Measurements from ENCODE around the gene SLC7A11. TPM values are rescaled to one million over a fixed set of nuclear protein-coding genes. Genes with fewer than 3 reads are reported as not detected.

The SLC7A11 gene
- total and polyA plus RNA-seq, 2 of the 4 experiments (the other 2 are of a cell fraction): 8.3 to 24.7 TPM

GRCh38 chr4:138174981-138175794 lies 67.0 kb downstream of the SLC7A11 start:
- dilution Hi-C loops (cut with HindIII; ENCODE audit: low sequenced_read_pairs, unreplicated experiment) (no loop called here), in situ Hi-C loops (cut with MboI; ENCODE audit: low sequenced_read_pairs) (loop anchor here (10.0 to 25.0 kb wide), 3 partner anchors 140 to 638 kb away; partner anchors contain the start of gene PCDH18), intact Hi-C loops (cut with micrococcal nuclease) (loop anchor here (5.0 to 10.0 kb wide), 2 partner anchors 643 to 1050 kb away; partner anchors contain the start of gene PCDH18)
- no peaks in the 10 kb centered on the region for H4K20me1 ChIP-seq (ENCODE audit: insufficient read depth, low read length)
- no TSS peak for BruUV-seq (replicated peaks)
- H2BK120ac ChIP-seq (ENCODE audit: low read depth, low read length): no peak overlapping the region; the same call in 1 of the 2 replicates
- POLR2A ChIA-PET (ENCODE audit: unreplicated experiment): interaction anchor here (0.5 to 0.7 kb wide), 4 partner anchors 124 to 1009 kb away, joined by 3 to 4 read pairs (median 3); no protein-coding TSS in a partner anchor
- no peak overlapping the region for H3K23ac ChIP-seq (ENCODE audit: low read depth, low read length)
- CTCF ChIA-PET: interaction anchor here (0.6 to 1.7 kb wide), 10 partner anchors 13 to 1302 kb away, joined by 3 to 7 read pairs (median 3); no protein-coding TSS in a partner anchor
- H4K5ac ChIP-seq (ENCODE audit: low read depth, low read length): no peak overlapping the region
- no peak overlapping the region for H3K14ac ChIP-seq (replicated peaks; ENCODE audit: low read depth, low read length)
- no CpG with 5 or more reads among the region's 5 CpGs for WGBS, 2 experiments (ENCODE audit: extremely low coverage in 2 of 2, insufficient read length in 1 of 2)
- peaks cover 17% of the 10 kb centered on the region for H3K36me3 ChIP-seq (ENCODE audit: control insufficient read depth, insufficient read depth, low read length)
- no peak overlapping the region; the same call in 1 of the 2 replicates for H3K9ac ChIP-seq (ENCODE audit: low read depth, low read length)
- H3K4me3 ChIP-seq (ENCODE audit: insufficient read depth, low read depth, low read length): no peak overlapping the region
- peak overlapping the region; percentile 38 for H2BK5ac ChIP-seq (ENCODE audit: low read depth, low read length, poor library complexity, severe bottlenecking)
- peak overlapping the region; percentile 2; the same call in 1 of the 2 replicates for H3K27ac ChIP-seq (ENCODE audit: insufficient read depth, low read length)
- H3K4me1 ChIP-seq (ENCODE audit: control insufficient read depth, insufficient read depth, low read length): peaks cover 3% of the 10 kb centered on the region
- no peaks in the 10 kb centered on the region for H3K9me3 ChIP-seq (ENCODE audit: control insufficient read depth, insufficient read depth, low read length)
- ATAC-seq (ENCODE audit: low read depth): peak; percentile 67
- no peak overlapping the region for H4K8ac ChIP-seq (ENCODE audit: low read depth in 2 of 2, low read length in 2 of 2)
- H2AK9ac ChIP-seq (replicated peaks; ENCODE audit: low read depth, low read length, poor library complexity): no peak overlapping the region
- peaks cover 0 to 10% of the 10 kb centered on the region in 2 experiments; a peak in 1 of 4 replicates for H3K79me1 ChIP-seq (ENCODE audit: low read depth in 1 of 2, low read length in 2 of 2)
- no peaks in the 10 kb centered on the region for H3K27me3 ChIP-seq (ENCODE audit: control insufficient read depth, insufficient read depth, low read length)
- H3K56ac ChIP-seq (ENCODE audit: extremely low read depth, insufficient read depth, low read length): no peak overlapping the region
- peak; percentile 61 for DNase-seq
- peak overlapping the region; percentile 28; the same call in 1 of the 2 replicates for H3K18ac ChIP-seq (ENCODE audit: low read depth, low read length)
- H2BK15ac ChIP-seq (ENCODE audit: low read depth, low read length): no peak overlapping the region
- no peak overlapping the region for H2AFZ ChIP-seq (replicated peaks; ENCODE audit: low read length, poor library complexity)
- H4K91ac ChIP-seq (ENCODE audit: insufficient read depth, low read depth, low read length): 0 out of 2 replicates have a peak overlapping the region, but pooled peaks have one; percentile 8
- peaks cover 3% of the 10 kb centered on the region; the same call in 1 of the 2 replicates for H3K9me1 ChIP-seq (ENCODE audit: insufficient read depth, low read length)
- no peak overlapping the region; the same call in 1 of the 2 replicates for H3K4me2 ChIP-seq (ENCODE audit: low read depth, low read length)
- peak overlapping the region; percentile 27; the same call in 1 of the 2 replicates for H2AK5ac ChIP-seq (ENCODE audit: low read depth, low read length)
- no peak for TF ChIP-seq MAFK (IDR thresholded peaks at IDR 0.05; ENCODE audit: low read depth, low read length)
- no peak for TF ChIP-seq FOS (IDR thresholded peaks at IDR 0.05; ENCODE audit: low read depth, low read length)
- no peak for TF ChIP-seq MXI1 (IDR thresholded peaks at IDR 0.05; ENCODE audit: borderline replicate concordance, low read depth, low read length)
- no peak for TF ChIP-seq MAZ (IDR thresholded peaks at IDR 0.05; ENCODE audit: borderline replicate concordance, low read depth, low read length)
- peak; percentile 36 for TF ChIP-seq RAD21 (IDR thresholded peaks at IDR 0.05; ENCODE audit: low read length)
- TF ChIP-seq POLR2A (IDR thresholded peaks at IDR 0.05; ENCODE audit: low read depth, low read length): no peak
- peak; percentile 40 for TF ChIP-seq CTCF (conservative IDR thresholded peaks at IDR 0.05; ENCODE audit: low read depth, low read length)
- no peak for TF ChIP-seq RFX5 (IDR thresholded peaks at IDR 0.05; ENCODE audit: low read depth, low read length)
- no peak for TF ChIP-seq CEBPB (IDR thresholded peaks at IDR 0.05; ENCODE audit: low read depth, low read length)
- H2BK20ac ChIP-seq (ENCODE audit: low read depth, low read length): no peak overlapping the region
- H3K4ac ChIP-seq (ENCODE audit: low read depth, low read length): no peak overlapping the region

Measured in IMR-90 (cell line).